Measurements from ENCODE around the gene SDK1. TPM values are rescaled to one million over a fixed set of nuclear protein-coding genes. Genes with fewer than 3 reads are reported as not detected.

SDK1 gene
- total and polyA plus RNA-seq, 2 of the 8 experiments (the other 6 are each of a cell fraction or from before 2014, with no cell fraction given), result 3.3 to 7.2 TPM

GRCh38 chr7:4017081-4017480 lies 716.0 kb downstream of the SDK1 start:
- 0 out of 7 replicates have a peak, but pooled peaks cover 0 to under 1% (median 0%) of the 10 kb centered on the region in 4 experiments for H3K4me1 ChIP-seq (replicated peaks in 1 of 4; ENCODE audit: control insufficient read depth in 3 of 4, insufficient read depth in 4 of 4, low read length in 3 of 4)

More at GRCh38 chr7:4017081-4017480, 716.0 kb downstream of the SDK1 start:
- Histone ChIP-seq H3K27ac (ENCODE audit: low read depth, low read length) (no peak overlapping the region), H3K4ac (replicated peaks; ENCODE audit: insufficient read length, low read depth, low read length) (no peak overlapping the region), H2BK12ac (ENCODE audit: low read depth, low read length) (no peak overlapping the region), H2AK5ac (ENCODE audit: low read depth, low read length) (no peak overlapping the region), H3K36me3 (ENCODE audit: control insufficient read depth in 2 of 4, insufficient read depth in 4 of 4, low read length in 3 of 4) (no peaks in the 10 kb centered on the region; a peak in 1 of 8 replicates), H3K23ac (ENCODE audit: insufficient read length) (no peak overlapping the region), H4K20me1 (replicated peaks in 1 of 2; ENCODE audit: control insufficient read depth in 1 of 2, insufficient read depth in 2 of 2, low read length in 2 of 2) (no peaks in the 10 kb centered on the region), H4K91ac (replicated peaks; ENCODE audit: insufficient read length, low read length) (no peak overlapping the region), H3K79me1 (ENCODE audit: low read depth, low read length) (no peaks in the 10 kb centered on the region), H3K14ac (ENCODE audit: insufficient read length) (no peak overlapping the region), H3K23me2 (ENCODE audit: low read depth, low read length) (no peaks in the 10 kb centered on the region), H3K18ac (ENCODE audit: extremely low read depth, low read length) (no peak overlapping the region), H3K4me3 (ENCODE audit: extremely low read depth in 1 of 4, insufficient read depth in 2 of 4, low read depth in 3 of 4, low read length in 4 of 4) (no peak overlapping the region), H3K79me2 (ENCODE audit: control insufficient read depth in 1 of 2, insufficient read depth in 2 of 2, low read length in 2 of 2) (no peaks in the 10 kb centered on the region), H3K9ac (replicated peaks in 1 of 4; ENCODE audit: extremely low read depth in 1 of 4, low read depth in 3 of 4, low read length in 3 of 4) (no peak overlapping the region), H3K56ac (replicated peaks; ENCODE audit: insufficient read length, low read depth, low read length) (no peak overlapping the region), H2BK15ac (ENCODE audit: low read length) (no peak overlapping the region), H2AFZ (ENCODE audit: low read length) (no peak overlapping the region), H3K4me2 (ENCODE audit: insufficient read depth in 1 of 2, low read depth in 2 of 2, low read length in 2 of 2) (no peak overlapping the region), H4K5ac (ENCODE audit: insufficient read length, low read depth, low read length) (no peak overlapping the region), H2BK120ac (replicated peaks; ENCODE audit: low read depth, low read length) (no peak overlapping the region), H2BK20ac (ENCODE audit: low read length) (no peak overlapping the region), H3K27me3 (replicated peaks in 1 of 4; ENCODE audit: control insufficient read depth in 3 of 4, extremely low read depth in 1 of 4, insufficient read depth in 3 of 4, low read length in 3 of 4) (no peaks in the 10 kb centered on the region), H3K9me3 (ENCODE audit: insufficient read depth in 2 of 2, low read depth in 1 of 2, low read length in 1 of 2) (peaks cover 15 to 17% of the 10 kb centered on the region in 2 experiments), H4K8ac (ENCODE audit: extremely low read depth, insufficient read depth, low read length) (no peak overlapping the region), H2BK5ac (ENCODE audit: low read depth, low read length) (no peak overlapping the region)
- FAIRE-seq (no peak), DNase-seq (ENCODE audit: low read depth in 1 of 2, low spot score in 2 of 2) (no peak)
- WGBS, 2 experiments (ENCODE audit: extremely low coverage in 1 of 2, insufficient coverage in 1 of 2, insufficient read length in 1 of 2, insufficient replicate concordance in 2 of 2, low coverage in 1 of 2, low lambda C conversion rate in 2 of 2, missing lambda C conversion rate in 1 of 2), result 91% methylated on average over 21 of the region's 21 CpGs; no CpG with 5 or more reads in 1 of the 2 experiments
- POLR2A ChIA-PET (ENCODE audit: partially characterized antibody), result interaction anchor here (0.7 kb wide), 1 partner anchor 9 kb away, joined by 3 read pairs; no protein-coding TSS in a partner anchor
- CTCF ChIA-PET (ENCODE audit: partially characterized antibody), result interaction anchor here (0.6 to 1.7 kb wide), 3 partner anchors 12 to 817 kb away, joined by 3 to 6 read pairs (median 3); no protein-coding TSS in a partner anchor
- no peak for TF ChIP-seq SUZ12 (IDR thresholded peaks at IDR 0.05; ENCODE audit: low read length)
- TF ChIP-seq POLR2AphosphoS5 (IDR thresholded peaks at IDR 0.05; ENCODE audit: low read depth, low read length), result no peak
